Esophagus muscularis mucosa (tissue), 4 donors: ENCODE data around the gene PARP8. TPM values are rescaled to one million over a fixed set of nuclear protein-coding genes. Genes with fewer than 3 reads are reported as not detected.
"Not testable (repeated sequence)": the region's sequence is repeated elsewhere in the genome, so short reads cannot be mapped to it uniquely, and the experiment has no call there.

ENCODE experiments used
- DNase-seq: peaks from one replicate; pipeline ENCODE4 v3.0.0-alpha.2; 2017; ENCODE audit errors: extremely low spot score
- H3K27ac ChIP-seq, 4 donors: fragments of 200-600 bp; sonication (generic); replicated peaks in 1 of 4; 1 replicate in 3 of 4; 2 replicates in 1 of 4; pipeline ENCODE4 v1.5.1; 2016 to 2019; ENCODE audit warnings: mild to moderate bottlenecking in 1 of 4
- H3K27me3 ChIP-seq, 4 donors: fragments of 200-600 bp; sonication (generic); one replicate each; pipeline versions ENCODE4 v1.5.1 to v1.6.0; 2016 to 2019
- H3K36me3 ChIP-seq, 4 donors: fragments of 200-600 bp; sonication (generic); one replicate each; pipeline ENCODE4 v1.5.1; 2016 to 2019
- H3K4me1 ChIP-seq, 4 donors: fragments of 200-600 bp; sonication (generic); one replicate each; pipeline ENCODE4 v1.5.1; 2016 to 2019
- H3K4me3 ChIP-seq, 4 donors: fragments of 200-600 bp; sonication (generic); 1 replicate in 2 of 4; 2 replicates in 2 of 4; pipeline ENCODE4 v1.5.1; 2016 to 2019; ENCODE audit warnings: mild to moderate bottlenecking in 4 of 4, moderate library complexity in 1 of 4
- H3K9me3 ChIP-seq, 4 donors: fragments of 200-600 bp; sonication (generic); 1 replicate in 3 of 4; 2 replicates in 1 of 4; pipeline ENCODE4 v1.5.1; 2016 to 2019
- EP300 ChIP-seq: sonication (generic); formaldehyde crosslinking; IDR thresholded peaks from one replicate; pipeline ENCODE4 v1.6.1; 2017; ENCODE audit warnings: antibody characterized with exemption
- POLR2A ChIP-seq: fragments of 450-650 bp; IDR thresholded peaks from one replicate; pipeline ENCODE4 v1.6.1; 2017; ENCODE audit warnings: antibody characterized with exemption, moderate library complexity, mild to moderate bottlenecking, low read depth
- POLR2AphosphoS5 ChIP-seq, 2 donors: sonication (generic); formaldehyde crosslinking; IDR thresholded peaks; one replicate each; pipeline ENCODE4 v1.6.1; 2017; ENCODE audit warnings: antibody characterized with exemption in 2 of 2
- WGBS: methylation state at CpG from one replicate; pipeline ENCODE4 v1.1.5; 2018; 5-methylcytosine and 5-hydroxymethylcytosine counted together
- intact Hi-C: fragments of 100-400 bp; cut with DNase I; formaldehyde crosslinking; loops from one replicate; pipeline ENCODE4 v1.15.1; 2023
- total RNA-seq, 4 donors: library from RNA; depleted of rRNA; stranded (reverse); fragments of >200 nt; gene quantifications; one replicate each; pipeline versions ENCODE4 v1.1.0 to v1.2.1, GENCODE V29; 2016
- TF ChIP-seq, protein P1 (sequence below), 3 experiments: fragments of 200-600 bp in 2 of 3; fragments of 450-650 bp in 1 of 3; sonication (generic) in 2 of 3; IDR thresholded peaks; one replicate each; pipeline ENCODE4 v1.5.1; 2017 to 2019; ENCODE audit warnings: antibody characterized with exemption in 3 of 3, mild to moderate bottlenecking in 2 of 3, moderate library complexity in 1 of 3

The PARP8 gene
- total RNA-seq, 4 donors from 2014 or later: 5.4 to 17.1 (median 9.7) TPM

DNA sequence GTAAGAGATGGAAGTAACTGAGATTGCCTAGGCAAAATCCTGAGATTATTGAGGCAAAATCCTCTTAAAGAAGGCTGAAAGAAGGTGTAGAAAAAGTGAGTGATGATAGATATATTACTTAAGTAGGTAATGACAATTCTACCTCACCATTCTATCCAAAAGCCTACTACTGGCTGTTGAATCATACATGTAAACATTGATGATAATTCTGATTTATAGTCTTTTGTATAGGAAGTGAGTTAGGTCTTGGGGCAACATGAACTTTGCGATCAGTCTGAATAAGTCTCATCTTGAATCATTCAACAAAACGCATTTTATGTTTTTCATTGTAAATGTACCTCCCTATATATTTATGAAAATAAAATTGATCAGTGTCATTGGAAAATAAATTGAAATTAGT is 99.6 kb downstream of the PARP8 start:
- DNase-seq: no peak
- Histone ChIP-seq H3K27me3 (no peaks in the 10 kb centered on the region), H3K4me3 (no peak overlapping the region), H3K9me3 (no peaks in the 10 kb centered on the region), H3K27ac (no peak overlapping the region), H3K4me1 (no peaks in the 10 kb centered on the region), H3K36me3 (no peaks in the 10 kb centered on the region)
- TF ChIP-seq EP300 (no peak), POLR2AphosphoS5 (IDR thresholded peaks at IDR 0.05) (no peak), POLR2A (no peak)
- TF ChIP-seq, protein P1, sequence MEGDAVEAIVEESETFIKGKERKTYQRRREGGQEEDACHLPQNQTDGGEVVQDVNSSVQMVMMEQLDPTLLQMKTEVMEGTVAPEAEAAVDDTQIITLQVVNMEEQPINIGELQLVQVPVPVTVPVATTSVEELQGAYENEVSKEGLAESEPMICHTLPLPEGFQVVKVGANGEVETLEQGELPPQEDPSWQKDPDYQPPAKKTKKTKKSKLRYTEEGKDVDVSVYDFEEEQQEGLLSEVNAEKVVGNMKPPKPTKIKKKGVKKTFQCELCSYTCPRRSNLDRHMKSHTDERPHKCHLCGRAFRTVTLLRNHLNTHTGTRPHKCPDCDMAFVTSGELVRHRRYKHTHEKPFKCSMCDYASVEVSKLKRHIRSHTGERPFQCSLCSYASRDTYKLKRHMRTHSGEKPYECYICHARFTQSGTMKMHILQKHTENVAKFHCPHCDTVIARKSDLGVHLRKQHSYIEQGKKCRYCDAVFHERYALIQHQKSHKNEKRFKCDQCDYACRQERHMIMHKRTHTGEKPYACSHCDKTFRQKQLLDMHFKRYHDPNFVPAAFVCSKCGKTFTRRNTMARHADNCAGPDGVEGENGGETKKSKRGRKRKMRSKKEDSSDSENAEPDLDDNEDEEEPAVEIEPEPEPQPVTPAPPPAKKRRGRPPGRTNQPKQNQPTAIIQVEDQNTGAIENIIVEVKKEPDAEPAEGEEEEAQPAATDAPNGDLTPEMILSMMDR (IDR thresholded peaks at IDR 0.05): no peak
- 95% methylated on average over 2 of the region's 2 CpGs for WGBS
- intact Hi-C loops: no loop called here

DNA sequence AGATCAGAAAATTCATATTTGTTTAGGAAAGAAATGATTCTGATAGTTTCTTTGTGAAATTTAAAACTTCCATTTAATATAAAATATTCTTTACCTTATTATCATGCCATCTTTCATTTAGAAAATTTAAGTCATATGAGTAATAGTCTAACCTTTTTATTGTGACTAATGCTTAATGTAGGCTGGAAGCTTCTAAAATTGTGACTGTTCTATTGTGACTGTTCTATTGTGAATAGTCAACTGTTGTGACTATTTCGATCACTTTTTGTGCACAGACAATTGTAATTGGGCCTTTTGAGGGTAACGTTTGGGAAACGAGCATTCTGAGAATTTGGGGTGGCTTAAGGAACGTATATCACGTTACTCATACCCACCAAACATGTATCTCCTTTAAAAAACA is 100.0 kb downstream of the PARP8 start:
- no peak for DNase-seq
- 77% methylated on average over 5 of the region's 5 CpGs for WGBS
- Histone ChIP-seq H3K36me3 (no peaks in the 10 kb centered on the region), H3K27me3 (no peaks in the 10 kb centered on the region), H3K9me3 (no peaks in the 10 kb centered on the region), H3K4me3 (no peak overlapping the region), H3K27ac (no peak overlapping the region), H3K4me1 (no peaks in the 10 kb centered on the region)
- TF ChIP-seq POLR2AphosphoS5 (IDR thresholded peaks at IDR 0.05): no peak
- TF ChIP-seq EP300: no peak
- no peak for TF ChIP-seq POLR2A
- TF ChIP-seq, protein P1 (IDR thresholded peaks at IDR 0.05): no peak
- intact Hi-C loops: no loop called here

DNA sequence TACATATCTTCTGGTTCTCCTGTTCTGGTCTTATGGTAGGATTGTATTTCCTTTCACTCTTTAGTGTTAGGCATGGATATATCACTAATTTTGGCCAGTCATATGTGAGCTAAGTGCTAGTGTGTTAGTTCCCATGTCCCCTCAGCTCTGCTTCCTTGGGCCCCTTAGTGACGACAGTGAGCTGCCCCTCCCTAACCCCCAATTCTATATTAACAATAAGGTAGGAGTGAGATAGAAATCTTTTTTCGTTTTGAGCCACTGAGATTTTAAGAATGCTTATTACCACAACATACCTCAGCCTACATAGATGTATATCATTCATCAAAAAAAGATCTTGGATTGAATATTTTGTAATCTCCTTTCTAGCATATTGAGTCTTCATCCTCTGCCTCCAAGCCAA is 100.5 kb downstream of the PARP8 start:
- intact Hi-C loops: no loop called here
- TF ChIP-seq POLR2AphosphoS5 (IDR thresholded peaks at IDR 0.05): no peak
- 83% methylated on average over 2 of the region's 2 CpGs for WGBS

DNA sequence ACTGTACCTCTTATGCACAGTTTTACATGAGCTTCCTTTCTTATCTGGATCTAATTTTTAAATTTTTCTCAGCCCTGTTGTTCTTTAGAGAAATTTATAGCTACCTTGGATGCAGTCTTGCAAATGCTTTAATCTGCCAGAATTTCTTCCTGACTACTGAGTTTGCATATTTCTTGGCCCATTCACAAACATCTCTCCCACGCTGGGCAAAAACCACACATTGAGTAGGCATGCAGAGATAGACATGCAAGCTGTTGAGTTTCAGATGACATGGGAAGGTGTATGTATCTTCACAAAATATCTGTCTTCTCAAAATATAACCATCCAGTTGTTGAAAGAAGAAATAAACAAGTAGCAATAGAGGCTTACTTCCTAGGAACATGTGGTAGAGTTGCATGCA is 101.2 kb downstream of the PARP8 start:
- H3K4me3 ChIP-seq: no peak overlapping the region
- no peaks in the 10 kb centered on the region for H3K27me3 ChIP-seq
- no peak overlapping the region for H3K27ac ChIP-seq
- no peak for TF ChIP-seq POLR2A
- TF ChIP-seq, protein P1 (IDR thresholded peaks at IDR 0.05): no peak
- no peak for TF ChIP-seq EP300
- TF ChIP-seq POLR2AphosphoS5 (IDR thresholded peaks at IDR 0.05): no peak
- no peaks in the 10 kb centered on the region for H3K4me1 ChIP-seq
- DNase-seq: no peak
- WGBS: 89% methylated on average over 1 of the region's 1 CpG
- intact Hi-C loops: no loop called here
- no peaks in the 10 kb centered on the region for H3K9me3 ChIP-seq
- no peaks in the 10 kb centered on the region for H3K36me3 ChIP-seq

More for the DNA sequence above, 100.5 kb downstream of the PARP8 start:
- no peak for DNase-seq
- H3K9me3 ChIP-seq: no peaks in the 10 kb centered on the region
- H3K36me3 ChIP-seq: no peaks in the 10 kb centered on the region
- H3K27me3 ChIP-seq: no peaks in the 10 kb centered on the region
- H3K4me3 ChIP-seq: no peak overlapping the region
- no peaks in the 10 kb centered on the region for H3K4me1 ChIP-seq
- H3K27ac ChIP-seq: no peak overlapping the region

DNA sequence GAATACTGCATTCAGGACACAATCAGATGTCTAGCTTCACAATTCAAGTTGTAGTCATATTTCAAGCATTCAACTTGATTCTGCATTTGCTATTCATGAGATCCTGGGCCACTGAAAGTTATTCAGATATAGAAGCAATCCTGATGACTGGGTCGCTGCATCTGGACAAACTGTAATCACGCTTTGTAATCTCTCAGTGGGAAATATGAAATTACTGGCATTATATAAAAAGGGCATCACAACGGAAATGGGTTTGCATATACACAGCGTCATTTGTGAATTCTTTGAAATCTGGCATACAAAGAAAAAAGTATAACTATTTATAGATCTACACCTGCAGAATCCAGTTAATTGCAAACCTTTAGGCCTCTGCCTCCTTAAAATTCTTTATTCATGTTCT is 102.2 kb downstream of the PARP8 start:
- Histone ChIP-seq H3K9me3 (peaks cover 0 to 8% (median 2%) of the 10 kb centered on the region in 4 donors), H3K4me1 (no peaks in the 10 kb centered on the region), H3K4me3 (no peak overlapping the region), H3K36me3 (no peaks in the 10 kb centered on the region), H3K27ac (no peak overlapping the region), H3K27me3 (no peaks in the 10 kb centered on the region)
- TF ChIP-seq POLR2A: no peak
- intact Hi-C loops: no loop called here
- 86% methylated on average over 4 of the region's 4 CpGs for WGBS
- no peak for DNase-seq

DNA sequence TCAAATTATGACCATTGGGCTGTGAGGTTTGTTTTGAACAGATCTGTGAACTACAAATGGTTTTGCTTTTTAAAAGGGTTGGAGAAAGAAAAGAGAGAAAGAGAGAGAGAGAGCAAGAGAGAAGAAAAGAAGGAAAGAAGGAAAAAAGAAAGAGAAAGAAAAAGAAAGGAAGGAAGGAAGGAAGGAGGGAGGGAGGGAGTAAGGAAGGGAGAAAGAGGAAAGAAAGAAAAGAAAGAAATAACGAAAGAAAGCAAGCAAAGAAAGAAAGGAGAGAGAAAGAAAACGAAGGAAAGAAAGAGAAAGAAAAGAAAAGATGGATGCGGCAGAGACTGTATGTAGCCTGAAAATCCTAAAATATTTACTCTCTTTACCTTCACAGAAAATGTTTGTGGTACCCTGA is 104.0 kb downstream of the PARP8 start:
- Histone ChIP-seq H3K4me3 (no peak overlapping the region), H3K36me3 (peaks cover 0 to 14% (median 3%) of the 10 kb centered on the region in 4 donors), H3K9me3 (peaks cover 0 to 8% (median 2%) of the 10 kb centered on the region in 4 donors), H3K27ac (no peak overlapping the region), H3K4me1 (no peaks in the 10 kb centered on the region), H3K27me3 (no peaks in the 10 kb centered on the region)
- DNase-seq: no peak
- TF ChIP-seq POLR2AphosphoS5 (IDR thresholded peaks at IDR 0.05) (no peak), EP300 (no peak), POLR2A (no peak)
- TF ChIP-seq, protein P1 (IDR thresholded peaks at IDR 0.05): no peak
- intact Hi-C loops: no loop called here
- 88% methylated on average over 3 of the region's 3 CpGs for WGBS

DNA sequence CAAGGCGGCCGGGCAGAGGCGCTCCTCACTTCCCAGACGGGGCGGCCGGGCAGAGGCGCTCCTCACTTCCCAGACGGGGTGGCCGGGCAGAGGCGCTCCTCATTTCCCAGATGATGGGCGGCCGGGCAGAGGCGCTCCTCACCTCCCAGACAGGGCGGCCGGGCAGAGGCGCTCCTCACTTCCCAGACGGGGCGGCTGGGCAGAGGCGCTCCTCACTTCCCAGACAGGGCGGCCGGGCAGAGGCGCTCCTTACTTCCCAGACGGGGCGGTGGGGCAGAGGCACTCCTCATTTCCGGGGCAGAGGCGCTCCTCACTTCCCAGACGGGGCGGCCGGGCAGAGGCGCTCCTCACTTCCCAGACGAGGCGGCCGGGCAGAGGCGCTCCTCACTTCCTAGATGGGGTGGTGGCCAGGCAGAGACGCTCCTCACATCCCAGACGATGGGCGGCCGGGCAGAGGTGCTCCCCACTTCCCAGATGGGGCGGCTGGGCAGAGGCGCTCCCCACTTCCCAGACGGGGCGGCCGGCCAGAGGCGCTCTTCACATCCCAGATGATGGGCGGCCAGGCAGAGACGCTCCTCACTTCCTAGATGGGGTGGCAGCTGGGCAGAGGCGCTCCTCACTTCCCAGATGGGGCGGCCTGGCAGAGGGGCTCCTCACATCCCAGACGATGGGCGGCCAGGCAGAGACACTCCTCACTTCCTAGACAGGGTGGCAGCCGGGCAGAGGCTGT is 108.2 kb downstream of the PARP8 start:
- DNase-seq, H3K4me1 ChIP-seq, H3K9me3 ChIP-seq, H3K27ac ChIP-seq, H3K27me3 ChIP-seq, H3K4me3 ChIP-seq, intact Hi-C loops: not testable (repeated sequence)
- peaks cover 0 to 14% (median 6%) of the 10 kb centered on the region in 4 donors for H3K36me3 ChIP-seq
- 97% methylated on average over 13 of the region's 51 CpGs for WGBS
